GM19099 (cell line): ENCODE results near the gene MEIS2.

Experiments
- POLR2A ChIP-seq: IDR thresholded peaks from 3 replicates; pipeline ENCODE4 v1.6.1; 2011; ENCODE audit warnings: low read depth; ENCODE audit not compliant: insufficient read length; ENCODE audit errors: extremely low read depth

The MEIS2 gene

GRCh38 chr15:36845270-36845669 is 255.1 kb downstream of the MEIS2 start:
- TF ChIP-seq POLR2A, result no peak

GRCh38 chr15:36844534-36844998 is 255.8 kb downstream of the MEIS2 start:
- TF ChIP-seq POLR2A, result no peak

DNA sequence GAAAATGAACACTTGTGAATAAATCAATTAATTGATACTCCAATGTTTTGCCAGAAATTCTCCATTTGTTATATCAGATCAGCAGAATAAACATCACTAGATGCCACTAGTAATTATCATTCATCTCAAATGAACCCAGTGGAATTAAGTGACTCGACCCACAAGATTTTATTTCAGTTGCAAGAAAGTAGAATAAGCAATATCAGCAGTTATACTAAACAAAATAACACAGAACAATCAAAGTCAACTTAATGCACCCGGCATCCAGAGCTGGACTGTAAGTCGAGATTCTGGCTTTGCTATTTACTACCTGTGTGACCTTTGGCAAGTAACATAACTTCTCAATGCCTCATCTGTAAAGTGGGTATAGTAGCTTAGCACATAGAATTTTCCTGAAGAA is 256.5 kb downstream of the MEIS2 start:
- no peak for TF ChIP-seq POLR2A

DNA sequence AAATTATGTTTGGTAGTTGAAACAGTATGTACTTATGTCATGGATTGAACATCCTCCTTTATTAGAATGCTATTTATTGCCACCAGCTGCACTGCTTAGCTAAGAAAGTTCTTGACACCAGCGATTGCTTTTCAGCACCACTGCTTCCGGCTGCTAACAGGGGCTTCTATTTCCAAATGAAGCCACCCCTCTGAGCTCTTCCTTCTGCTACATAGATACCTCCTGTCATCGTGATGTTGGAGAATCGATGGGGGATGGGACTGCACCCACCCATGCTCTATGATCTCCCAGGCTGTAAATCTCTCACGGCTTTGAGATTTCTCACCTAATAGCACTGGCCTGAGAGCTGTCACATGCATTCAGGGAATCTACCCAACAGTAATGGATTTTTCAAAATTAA is 259.2 kb downstream of the MEIS2 start:
- no peak for TF ChIP-seq POLR2A
